ENCODE measurements around the gene SNX9.
"Not testable (repeated sequence)": the region's sequence is repeated elsewhere in the genome, so short reads cannot be mapped to it uniquely, and the experiment has no call there.

SNX9 gene

DNA sequence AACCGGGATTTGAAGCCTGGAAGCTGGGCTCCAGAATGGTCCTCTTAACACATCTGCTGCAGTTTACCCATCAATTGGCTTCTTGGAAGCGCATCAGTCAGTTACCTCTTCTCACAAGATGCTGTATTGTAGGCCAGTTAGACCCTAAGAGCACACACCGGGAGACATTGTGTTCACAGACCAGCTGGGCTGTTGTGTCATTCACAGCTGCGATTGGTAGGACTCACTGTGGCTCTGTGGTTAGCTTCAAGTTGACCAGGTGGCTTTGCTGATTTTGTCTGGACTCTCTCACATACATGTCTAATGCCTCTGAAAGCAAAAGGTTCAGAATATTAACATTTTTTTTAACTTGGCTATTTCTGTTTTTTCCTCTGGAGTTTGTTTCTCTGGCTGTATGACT is 64.8 kb downstream of the SNX9 start:
- no peak for DNase-seq (ENCODE audit: low spot score)

DNA sequence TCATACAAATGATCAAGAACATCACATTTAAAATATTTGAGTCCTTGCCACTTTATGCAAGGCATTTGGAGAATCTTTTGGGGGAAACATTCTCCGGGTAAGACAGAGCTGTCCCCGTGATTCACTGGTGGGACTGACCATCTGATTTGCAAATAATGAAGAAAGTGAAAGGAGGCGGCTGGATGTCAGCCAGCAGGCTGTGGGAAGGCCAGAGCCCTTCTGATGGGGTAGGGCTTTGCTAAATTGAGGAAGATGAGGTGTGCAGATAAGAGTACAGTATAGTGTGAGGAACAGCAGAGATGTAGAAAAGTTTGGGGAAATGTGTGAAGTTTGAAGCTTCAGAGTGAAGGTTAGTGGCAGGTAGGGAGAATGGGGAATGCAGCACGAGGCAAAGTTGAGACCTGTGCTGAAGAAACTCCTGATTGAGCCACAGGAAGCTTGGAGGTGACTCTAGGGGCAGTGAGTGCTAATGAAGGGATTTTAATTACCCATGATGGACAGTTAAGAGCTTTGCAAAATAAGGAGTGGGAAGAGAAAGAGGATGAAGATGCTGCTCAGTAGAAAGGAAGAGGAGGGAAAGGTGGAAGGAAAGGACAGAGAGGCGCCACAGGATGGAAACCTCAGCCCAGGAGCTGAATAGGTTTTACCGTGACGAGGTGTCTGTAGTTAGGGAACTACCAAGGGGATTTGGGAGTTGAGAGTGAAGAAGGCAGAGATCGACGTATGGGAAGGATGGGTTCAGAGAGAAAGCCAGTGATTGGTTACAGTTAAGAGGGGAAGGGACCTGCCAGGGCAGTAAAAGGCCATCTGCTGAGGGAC is 68.7 kb downstream of the SNX9 start:
- DNase-seq (ENCODE audit: low spot score), result no peak

DNA sequence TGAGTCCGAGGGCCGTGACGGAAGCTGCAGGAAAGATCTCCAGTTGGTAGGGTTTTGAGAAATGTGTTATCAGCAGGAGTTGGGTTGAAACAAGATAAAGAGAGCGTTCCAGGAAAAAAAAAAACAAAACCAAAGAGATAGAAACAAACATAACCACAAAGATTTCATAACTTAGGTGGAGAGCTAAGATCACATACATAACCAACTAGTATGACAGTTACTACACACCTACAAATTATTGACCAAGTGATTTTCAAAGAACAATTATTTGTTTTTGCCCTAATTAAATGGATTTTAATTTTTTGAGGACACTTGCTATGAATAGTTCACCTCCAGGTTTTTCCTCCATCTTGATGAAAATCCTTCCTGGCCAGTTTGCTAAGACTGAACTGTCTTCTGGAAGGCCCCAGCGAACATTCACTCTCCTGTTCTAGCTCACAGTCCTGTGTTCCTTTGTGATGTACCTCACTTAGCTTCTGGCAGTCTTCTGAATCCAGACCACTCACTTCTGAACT is 69.4 kb downstream of the SNX9 start:
- DNase-seq (ENCODE audit: low spot score), result no peak

DNA sequence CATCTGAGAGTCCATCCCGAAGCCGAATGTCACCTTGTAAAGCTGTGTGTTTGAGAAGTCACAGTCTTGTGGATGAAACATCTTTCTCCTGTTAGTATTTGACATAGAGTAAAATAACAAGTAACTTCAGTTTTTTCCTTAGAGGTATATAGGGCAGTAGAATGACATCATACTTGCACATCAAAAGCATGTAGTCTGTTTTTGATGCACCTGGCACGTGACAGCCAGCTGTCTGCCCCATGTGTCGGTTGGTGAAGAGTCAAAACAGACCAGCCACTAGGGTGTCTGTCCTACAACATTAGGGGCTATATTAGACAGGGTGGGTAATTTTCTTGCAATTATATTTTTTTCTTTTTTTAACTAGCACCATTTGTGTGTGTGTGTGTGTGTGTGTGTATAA is 70.2 kb downstream of the SNX9 start:
- no peak for DNase-seq (ENCODE audit: low spot score)

DNA sequence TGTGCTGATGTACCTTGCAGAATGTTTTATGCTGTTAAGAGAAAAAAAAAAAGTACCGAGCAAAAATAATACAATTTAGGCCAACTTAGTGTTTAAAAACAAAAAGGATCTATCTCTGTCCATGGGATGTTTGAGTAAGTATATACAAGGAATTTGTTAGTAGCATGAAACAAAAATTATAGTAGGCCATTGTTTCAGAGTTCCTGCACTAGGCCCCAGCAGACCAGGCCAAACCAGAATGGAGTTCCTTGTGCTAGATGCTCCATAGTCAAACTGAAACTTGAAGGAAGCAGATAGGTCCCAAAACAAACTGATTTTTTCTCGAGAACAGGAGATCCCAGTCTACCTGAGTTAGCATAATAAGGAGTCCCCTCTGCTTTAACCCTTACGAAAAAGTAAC is 72.5 kb downstream of the SNX9 start:
- no peak for DNase-seq (ENCODE audit: low spot score)

DNA sequence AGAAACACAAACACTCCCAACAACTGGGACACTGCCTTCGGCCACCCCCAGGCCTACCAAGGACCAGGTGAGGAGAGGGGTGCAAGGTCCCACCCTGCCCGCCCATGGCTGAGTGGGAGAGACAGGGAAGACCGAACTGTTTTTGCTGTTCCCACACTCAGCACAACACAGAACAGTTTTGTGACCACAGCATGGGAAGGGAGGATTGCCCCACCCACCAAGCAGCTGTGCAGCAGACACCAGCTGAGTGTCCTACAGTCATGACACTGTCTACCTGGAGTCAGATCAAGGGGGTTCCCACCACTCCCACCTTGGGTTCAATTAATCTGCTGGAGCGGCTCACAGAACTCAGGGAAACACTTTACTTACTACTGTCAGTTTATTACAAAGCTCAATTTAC is 73.9 kb downstream of the SNX9 start:
- DNase-seq (ENCODE audit: low spot score), result no peak

DNA sequence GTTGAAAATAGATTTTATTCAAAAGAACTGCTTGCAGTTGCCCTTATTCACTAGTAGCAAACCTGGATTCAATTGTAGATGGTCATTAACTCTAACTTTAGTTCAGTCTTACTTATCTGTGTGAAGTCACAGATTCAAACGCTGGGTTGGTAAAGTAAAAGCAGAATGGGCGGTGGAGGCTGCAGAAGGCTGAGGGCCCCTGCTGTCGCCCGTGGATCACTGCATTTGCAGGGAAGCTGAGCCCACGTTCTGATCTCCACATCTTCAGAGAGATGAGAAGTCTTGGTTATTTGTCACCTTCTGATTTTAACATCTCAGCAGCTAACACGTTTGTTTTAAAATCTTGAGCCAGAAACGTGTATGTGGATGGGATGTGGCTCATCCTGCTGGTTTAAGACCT is 75.1 kb downstream of the SNX9 start:
- no peak for DNase-seq (ENCODE audit: low spot score)

DNA sequence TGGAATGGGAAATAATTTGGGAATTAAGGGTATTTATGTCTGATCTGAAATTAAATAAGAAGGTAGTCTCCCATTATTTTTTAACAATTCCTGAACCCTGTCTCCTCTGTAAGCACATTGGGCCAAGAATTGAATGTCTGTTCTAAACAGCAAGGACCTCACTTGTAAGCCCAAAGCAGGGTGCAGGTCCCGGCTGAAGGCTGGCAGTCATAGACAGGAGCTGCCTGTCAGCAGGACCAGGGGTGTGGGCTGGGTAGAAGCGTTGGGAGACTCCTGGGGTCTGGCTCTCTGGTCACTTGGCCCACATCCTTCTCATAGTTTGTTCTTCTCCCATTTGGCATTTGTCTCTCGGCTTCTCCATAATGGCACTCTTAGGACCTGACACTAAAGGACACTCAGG is 75.6 kb downstream of the SNX9 start:
- DNase-seq (ENCODE audit: low spot score), result no peak

DNA sequence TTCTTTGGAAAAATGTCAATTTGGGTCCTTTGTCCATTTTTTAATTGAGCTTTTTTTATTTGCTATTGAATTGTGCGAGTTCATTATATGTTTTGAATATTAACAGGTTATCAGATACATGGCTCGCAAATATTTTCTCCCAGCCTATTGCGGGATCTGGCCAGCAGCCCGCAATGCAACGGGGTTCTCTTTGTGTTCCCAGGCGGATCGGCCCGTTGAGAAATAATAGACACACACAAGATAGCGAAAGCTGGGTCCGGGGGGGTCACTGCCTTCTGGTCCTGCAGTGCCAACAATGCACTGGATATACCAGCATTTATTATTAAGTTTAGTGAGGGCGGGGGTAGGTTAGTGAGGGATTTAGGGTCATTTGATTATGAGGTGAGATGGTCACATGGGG is 77.2 kb downstream of the SNX9 start:
- DNase-seq (ENCODE audit: low spot score), result not testable (repeated sequence)

DNA sequence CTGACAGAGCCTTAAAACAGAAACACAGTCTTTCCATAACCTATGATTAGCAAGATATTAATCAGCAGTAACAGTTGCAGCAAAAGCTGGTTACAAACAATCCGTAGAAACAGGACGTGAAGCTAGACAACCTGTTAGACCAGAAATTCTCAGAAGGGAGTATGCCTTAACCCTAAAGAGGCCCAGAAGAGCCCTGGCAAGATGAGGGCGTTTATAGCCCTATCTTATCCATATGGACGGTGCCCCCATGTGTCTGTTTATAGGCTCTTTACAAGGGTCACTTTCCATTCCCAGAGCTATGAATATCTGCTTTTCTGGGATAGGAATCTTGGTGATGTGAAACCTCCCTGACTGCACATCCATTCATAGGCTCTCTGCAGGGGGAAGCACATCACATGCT is 77.7 kb downstream of the SNX9 start:
- DNase-seq (ENCODE audit: low spot score), result not testable (repeated sequence)

DNA sequence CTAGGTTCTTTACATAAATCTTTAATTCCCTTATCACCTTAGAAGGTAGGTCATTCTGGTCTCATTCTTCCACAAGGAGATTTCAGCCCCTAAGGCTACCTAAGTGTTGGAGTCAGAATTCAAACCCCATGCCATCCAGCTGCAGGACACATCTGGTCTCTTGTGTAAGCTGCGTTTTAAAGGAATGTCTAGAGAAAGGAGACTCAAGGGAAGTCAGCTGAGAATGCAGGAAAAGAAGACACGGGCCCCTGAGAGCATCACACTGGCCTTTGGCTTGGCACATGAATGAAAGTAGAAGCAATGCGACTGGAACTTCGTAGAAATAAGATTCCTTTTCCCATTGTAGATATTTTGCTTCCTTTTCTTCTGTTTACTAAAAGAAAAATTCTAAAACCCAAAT is 82.0 kb downstream of the SNX9 start:
- no peak for DNase-seq (ENCODE audit: low spot score)

DNA sequence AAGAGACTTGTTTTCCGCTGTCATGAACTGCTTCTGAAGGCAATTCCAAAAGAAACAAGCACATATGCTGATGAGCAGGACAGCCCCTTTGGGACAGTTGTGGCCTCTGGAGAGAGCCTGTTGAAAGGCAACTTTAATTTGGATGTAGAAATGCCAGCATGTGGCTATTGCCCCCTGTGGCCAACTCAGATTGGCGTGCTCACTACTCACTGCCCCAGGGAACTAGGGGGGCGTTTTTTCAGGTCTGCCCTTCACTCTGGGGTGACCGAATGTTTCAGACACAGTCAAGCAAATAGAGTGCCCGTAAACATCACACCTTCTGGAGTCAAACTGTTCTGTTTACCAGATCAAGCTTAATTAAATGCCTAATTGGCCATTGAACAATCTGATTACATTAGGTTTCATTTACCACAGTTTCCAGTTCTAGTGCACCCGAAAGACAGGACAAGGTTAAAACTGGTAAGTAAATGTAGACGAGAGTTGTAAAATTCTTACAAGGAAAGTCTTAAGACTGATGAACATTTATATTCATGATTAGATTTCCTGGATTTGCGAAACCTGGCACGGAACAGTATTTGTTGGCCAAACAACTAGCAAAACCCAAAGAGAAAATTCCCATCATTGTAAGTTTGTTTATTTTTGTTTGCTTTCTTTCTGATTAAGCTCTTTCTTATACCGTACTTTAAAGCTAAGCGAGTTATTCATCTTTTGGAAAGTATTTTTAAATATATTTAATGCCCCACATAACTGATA is 82.7 kb downstream of the SNX9 start:
- DNase-seq (ENCODE audit: low spot score), result no peak

DNA sequence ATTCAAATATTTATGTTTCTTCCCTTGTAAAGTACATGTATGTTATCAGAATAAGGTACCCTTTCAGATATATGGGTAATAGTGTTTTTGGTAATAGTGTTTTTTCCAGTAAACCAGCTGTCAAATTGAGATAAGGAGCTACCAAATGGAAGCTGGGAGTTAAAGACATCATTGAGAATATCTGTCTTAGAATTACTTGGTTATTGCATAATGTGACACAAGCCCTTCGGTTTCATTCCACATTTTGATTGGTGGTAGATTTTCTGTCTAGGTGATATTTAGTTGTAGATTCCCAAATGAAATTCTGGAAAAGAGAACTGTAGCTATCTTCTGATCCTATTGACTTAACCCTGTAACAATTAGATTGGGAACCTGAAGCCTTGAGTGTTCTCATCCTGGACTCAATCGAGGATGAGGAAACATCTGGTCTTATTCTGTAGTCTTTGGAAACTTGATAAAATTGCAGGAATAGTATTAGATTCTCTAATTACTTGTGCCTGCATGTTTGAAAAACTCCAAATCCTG is 83.6 kb downstream of the SNX9 start:
- DNase-seq (ENCODE audit: low spot score), result no peak

DNA sequence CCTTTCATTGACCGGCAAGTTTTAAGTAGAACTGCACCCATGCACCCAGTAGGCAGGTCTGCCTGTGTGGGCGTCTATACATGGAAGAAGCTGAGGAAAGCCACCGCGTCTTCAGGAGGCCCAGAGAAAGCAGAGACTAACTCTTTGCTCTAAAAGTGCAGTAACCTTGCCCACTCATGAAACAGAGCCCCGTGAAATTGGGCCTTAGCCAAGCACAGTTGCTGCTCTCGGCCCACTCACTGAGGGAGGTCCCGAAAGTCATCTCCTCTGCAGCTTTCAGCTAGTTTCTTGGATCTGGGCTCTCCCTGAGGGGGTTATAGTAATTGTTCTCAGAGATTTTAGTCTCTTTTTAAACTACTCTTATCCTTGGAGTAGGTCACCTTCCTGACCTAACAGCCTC is 84.6 kb downstream of the SNX9 start:
- no peak for DNase-seq (ENCODE audit: low spot score)

DNA sequence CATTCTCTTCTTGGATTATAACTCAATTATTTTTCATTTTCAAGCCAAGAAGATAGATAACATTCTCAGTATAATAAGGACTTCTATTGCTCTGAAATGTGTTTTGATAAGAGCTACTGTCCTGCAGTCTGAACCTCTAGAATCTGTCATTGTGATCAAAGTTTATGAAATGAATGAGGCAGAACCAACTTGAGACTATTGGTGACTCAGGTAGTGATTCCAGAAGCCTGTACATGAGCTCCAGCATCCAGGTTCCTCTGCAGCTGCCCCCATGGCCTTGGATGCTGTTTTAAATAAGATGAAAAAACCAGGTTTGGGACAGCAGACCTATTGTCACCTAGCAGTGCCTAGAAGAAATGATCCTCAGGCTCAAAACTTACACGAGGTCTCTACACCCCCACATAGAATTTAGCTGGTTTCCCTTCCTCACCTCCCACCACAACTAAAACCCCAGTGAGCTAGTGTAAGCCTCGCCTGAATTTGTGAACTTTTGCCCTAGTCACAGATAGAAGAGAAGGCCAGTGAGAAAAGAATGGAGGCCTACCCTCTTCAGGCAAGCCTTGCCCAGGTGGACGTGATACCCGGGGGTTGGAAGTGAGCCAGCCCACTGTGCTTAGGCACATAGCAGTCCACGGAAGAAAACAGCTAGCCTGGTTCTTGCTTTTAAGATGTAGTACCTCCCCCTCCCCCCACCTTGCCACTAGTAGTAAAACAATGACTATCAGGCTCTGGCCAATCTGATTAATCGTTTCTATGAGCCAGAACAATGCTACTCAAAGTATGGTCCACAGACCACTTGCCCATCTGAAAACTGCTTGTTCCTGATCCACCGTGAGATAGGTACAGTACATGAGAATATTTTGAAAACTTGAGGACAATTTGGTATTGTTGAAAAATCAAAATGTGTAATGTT is 85.6 kb downstream of the SNX9 start:
- no peak for DNase-seq (ENCODE audit: low spot score)

DNA sequence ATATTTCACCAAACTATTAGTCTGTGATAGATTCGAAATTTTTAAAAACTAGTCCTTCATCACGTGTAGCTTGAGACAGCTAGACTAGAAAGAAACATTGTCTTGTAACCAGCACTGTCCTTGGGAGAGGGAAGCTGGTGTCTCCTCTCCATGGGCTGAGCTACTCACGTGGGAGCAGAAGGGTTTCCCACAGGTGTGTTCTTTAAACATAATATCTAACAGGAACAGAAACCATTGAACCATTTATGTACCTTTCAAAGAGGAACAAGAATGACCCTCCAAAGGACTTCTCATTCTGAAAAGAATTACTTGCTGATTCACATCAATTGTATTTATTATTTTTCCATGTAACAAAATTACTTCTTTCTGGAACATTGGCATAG is 86.2 kb downstream of the SNX9 start:
- peak; percentile 47 for DNase-seq (ENCODE audit: low spot score)

DNA sequence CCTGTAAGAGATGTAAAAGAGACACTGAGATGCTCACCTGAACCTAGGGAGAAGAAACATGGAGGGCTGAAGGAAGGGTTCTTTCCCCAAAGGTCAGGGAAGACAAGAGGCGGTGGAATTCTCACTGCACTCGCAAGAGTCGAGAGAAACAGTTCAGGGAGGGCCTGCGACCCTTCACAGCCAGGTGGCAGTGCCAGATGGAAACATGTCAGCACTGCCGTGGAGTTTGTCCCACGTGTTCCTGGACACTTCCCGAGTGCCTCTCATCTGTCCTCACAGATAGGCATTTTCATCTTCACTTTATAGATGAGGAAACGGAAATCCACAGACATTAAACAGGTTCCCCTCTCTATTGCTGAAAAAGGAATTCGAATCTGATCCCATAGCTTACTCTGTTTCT is 88.2 kb downstream of the SNX9 start:
- no peak for DNase-seq (ENCODE audit: low spot score)

DNA sequence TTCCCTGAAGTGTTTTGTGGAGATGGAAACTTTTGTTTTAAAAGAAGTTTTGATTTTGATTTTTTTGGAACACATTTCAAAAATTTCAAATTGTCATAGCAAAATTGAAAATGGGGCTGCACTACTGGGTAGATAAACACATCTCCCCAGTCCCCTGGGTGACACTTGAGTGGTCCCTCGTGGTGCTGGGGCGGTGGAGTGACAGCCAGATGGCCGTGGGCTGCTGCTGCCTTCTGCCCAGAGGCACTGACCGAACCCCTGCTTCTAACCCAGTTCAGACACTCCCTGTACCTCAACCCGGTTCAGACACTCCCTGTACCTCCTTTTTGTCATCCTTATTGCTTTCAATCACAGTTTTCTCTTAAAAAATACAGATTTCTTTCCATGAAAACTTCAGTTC is 88.7 kb downstream of the SNX9 start:
- no peak for DNase-seq (ENCODE audit: low spot score)

DNA sequence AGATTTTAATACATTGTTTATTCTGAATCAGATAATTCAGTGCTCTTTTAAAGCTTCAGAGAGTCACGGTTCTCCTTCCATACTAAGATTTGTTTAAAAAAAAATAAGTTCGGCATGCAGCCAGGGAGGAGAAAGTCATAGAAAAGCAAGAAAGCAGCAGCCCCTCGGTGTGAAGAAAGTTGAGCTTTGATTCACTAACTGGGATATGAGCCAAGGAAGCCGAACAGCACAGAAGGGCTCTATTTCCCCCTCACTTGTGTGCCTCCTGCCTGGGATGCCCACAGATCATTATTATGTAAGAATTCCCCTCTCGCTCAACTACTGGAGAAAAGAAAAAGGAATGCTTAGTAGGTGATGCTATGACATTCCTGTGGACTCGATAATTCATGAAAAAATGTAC is 89.3 kb downstream of the SNX9 start:
- DNase-seq (ENCODE audit: low spot score), result no peak

DNA sequence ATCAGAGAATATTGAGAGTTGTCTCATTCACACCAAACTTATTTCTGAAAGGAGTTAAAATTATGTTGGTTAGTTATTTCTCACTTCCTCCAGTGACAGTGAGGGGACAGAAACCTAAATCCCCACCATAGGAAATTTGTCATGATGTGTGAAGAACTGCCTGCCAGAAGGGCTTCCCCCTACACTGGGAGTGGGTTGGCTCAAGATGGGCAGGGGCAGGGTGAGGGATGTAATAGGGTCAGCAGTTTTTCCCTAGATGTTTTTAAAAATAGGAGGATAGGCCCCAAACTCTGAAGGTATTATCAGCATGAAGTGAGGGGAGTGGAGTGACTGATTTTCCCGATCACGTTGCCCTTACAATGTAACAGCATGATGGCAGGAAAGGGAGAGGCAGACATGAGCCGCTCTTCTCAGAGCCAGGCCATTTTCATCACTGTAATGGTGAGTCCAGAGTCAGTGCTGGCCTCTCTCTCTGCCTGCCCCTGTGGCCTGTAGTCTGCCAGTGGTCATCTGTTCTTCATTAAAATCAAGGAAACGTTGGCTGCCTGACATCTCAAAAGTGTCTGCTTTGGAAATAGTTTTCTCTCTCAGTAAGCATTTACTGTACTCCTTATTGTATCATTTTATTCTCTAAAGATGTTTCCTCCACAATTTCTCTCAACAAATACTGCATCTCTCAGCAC is 98.8 kb downstream of the SNX9 start:
- no peak for DNase-seq (ENCODE audit: low spot score)

DNA sequence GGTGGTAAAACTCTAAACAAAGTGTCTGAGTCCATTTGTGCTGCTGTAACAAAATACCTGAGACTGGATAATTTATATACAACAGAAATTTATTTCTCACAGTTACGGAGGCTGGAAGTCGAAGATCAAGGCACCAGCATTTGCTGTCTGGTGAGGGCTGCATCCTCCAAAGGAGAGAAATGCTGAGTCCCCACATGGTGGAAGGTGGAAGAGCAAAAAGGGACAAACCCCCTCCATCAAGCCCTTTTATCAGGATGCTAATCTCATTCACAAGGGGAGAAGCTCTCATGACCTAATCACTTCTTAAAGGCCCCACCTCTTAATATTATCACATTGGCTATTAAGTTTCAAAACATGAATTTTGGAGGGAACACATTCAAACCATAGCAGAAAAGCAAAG is 102.7 kb downstream of the SNX9 start:
- DNase-seq (ENCODE audit: low spot score), result no peak

DNA sequence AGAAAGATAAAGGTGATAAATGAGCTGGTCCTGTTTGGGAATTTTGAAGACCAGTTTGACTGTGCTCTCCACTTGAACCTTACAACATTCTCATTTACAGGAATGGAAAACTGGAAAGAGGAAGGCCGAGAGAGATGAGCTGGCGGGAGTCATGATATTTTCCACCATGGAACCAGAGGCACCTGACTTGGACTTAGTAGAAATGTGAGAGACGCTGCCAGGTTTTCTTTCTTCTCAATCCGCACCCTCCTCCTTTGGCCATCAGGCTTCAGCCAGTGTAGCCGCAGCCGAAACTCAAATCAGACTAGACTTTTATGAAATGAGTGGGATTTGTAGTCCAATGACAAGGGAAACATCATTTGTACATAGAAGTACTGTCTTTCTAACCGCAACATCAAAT is 104.0 kb downstream of the SNX9 start:
- DNase-seq (ENCODE audit: low spot score), result no peak
